ENCODE results near the gene RCAN1. TPM values are rescaled to one million over a fixed set of nuclear protein-coding genes. Genes with fewer than 3 reads are reported as not detected.
"Not testable (repeated sequence)": the region's sequence is repeated elsewhere in the genome, so short reads cannot be mapped to it uniquely, and the experiment has no call there.

RCAN1 gene
- total and polyA plus RNA-seq, 9 donors: 22.0 to 62.7 (median 32.1) TPM

DNA sequence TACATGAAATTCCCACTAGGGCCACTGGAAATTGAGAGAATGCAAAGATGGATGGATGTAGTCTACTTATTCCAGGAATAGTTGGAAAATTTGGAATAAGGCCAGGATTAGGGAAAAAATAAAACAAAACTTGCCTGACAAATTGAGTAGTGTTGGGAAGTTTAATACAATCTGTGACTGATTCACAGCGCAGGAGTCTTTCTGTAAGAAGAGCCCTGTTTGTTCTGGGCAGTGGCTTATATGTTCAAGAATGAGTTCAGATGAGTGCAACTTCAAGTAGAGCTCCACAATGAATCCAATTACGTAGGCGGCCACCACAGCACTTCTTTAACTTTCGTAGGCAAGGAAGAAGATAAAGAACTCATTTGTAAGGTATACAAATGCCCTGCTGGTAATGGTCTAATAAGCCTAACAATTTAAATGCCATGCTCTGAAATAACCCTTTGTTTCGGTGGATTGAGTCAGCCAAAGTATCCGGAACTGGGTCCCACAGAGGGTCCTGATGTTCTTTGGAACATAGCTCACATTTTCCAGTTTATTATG, 55.8 kb downstream of the RCAN1 start:
- Histone ChIP-seq H3K4me1 (ENCODE audit: control insufficient read depth, insufficient read depth, low read length) (peaks cover 2% of the 10 kb centered on the region), H3K9me3 (replicated peaks; ENCODE audit: control insufficient read depth, low read depth, low read length) (no peaks in the 10 kb centered on the region), H3K27ac (ENCODE audit: low read length) (peak overlapping the region; percentile 20), H3K36me3 (ENCODE audit: control insufficient read depth, insufficient read depth, low read length) (no peaks in the 10 kb centered on the region), H3K27me3 (ENCODE audit: control insufficient read depth, insufficient read depth, low read length) (no peaks in the 10 kb centered on the region), H3K4me3 (ENCODE audit: low read length) (no peak overlapping the region)
- peak; percentile 53 for DNase-seq
- WGBS (ENCODE audit: insufficient coverage): 60% methylated on average over 2 of the region's 6 CpGs

DNA sequence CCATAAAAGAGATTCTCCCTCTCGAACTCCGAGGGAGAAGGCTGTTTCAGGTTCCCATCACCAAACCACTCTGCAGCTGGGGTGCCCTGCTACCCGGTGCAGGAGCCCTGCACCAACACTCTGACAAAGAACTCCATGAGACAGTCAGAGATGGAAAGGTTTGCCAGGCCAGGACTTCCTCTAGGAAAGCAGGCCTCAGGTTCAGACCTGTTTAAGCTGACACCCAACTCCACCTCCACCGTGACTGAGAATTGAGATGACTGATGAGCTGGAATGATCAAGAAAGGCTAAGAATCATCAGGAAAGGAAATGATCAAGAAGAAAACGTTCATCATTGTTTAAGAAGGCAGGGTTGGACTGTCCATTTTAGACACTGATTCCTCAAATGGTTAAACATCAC, 56.7 kb downstream of the RCAN1 start:
- Histone ChIP-seq H3K4me1 (ENCODE audit: control insufficient read depth, insufficient read depth, low read length) (peaks cover 2% of the 10 kb centered on the region), H3K27me3 (ENCODE audit: control insufficient read depth, insufficient read depth, low read length) (no peaks in the 10 kb centered on the region), H3K27ac (ENCODE audit: low read length) (no peak overlapping the region), H3K9me3 (replicated peaks; ENCODE audit: control insufficient read depth, low read depth, low read length) (no peaks in the 10 kb centered on the region), H3K36me3 (ENCODE audit: control insufficient read depth, insufficient read depth, low read length) (no peaks in the 10 kb centered on the region), H3K4me3 (ENCODE audit: low read length) (no peak overlapping the region)
- no peak for DNase-seq
- 79% methylated on average over 3 of the region's 5 CpGs for WGBS (ENCODE audit: insufficient coverage)

DNA sequence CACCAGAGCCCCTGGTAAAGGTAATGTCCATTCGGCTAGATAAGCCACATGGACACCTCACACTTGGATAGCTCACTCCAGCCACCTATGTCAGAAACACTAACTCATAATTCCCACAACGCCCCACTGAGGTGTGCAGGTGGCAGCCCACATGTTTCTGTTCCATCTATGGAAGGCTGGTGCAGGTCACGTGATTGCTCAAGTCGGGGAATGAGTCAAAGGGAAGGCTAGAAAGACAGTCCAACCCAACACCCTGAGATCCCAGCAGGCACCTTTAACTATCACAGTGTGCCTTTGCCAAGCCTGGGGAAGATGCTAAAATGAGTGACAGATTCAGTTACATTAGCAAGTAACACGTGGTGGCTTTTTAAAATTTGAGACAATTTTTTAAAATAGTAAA, 57.7 kb downstream of the RCAN1 start:
- WGBS (ENCODE audit: insufficient coverage): 100% methylated on average over 1 of the region's 5 CpGs
- Histone ChIP-seq H3K4me3 (ENCODE audit: low read length) (no peak overlapping the region), H3K27ac (ENCODE audit: low read length) (no peak overlapping the region), H3K27me3 (ENCODE audit: control insufficient read depth, insufficient read depth, low read length) (no peaks in the 10 kb centered on the region), H3K4me1 (ENCODE audit: control insufficient read depth, insufficient read depth, low read length) (peaks cover 3% of the 10 kb centered on the region), H3K36me3 (ENCODE audit: control insufficient read depth, insufficient read depth, low read length) (no peaks in the 10 kb centered on the region), H3K9me3 (replicated peaks; ENCODE audit: control insufficient read depth, low read depth, low read length) (no peaks in the 10 kb centered on the region)
- no peak for DNase-seq

DNA sequence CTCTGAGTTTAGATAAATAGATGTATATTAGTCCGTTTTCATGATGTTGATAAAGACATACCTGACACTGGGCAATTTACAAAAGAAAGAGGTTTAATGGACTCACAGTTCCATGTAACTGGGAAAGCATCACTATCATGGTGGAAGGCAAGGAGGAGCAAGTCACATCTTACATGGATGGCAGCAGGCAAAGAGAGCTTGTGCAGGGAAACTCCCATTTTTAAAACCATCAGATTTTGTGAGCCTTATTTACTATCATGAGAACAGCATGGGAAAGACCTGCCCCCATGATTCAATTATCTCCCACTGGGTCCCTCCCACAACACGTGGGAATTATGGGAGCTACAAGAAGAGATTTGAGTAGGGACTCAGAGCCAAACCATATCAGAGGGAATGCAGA, 60.2 kb downstream of the RCAN1 start:
- not testable (repeated sequence) for H3K4me1 ChIP-seq (ENCODE audit: control insufficient read depth, insufficient read depth, low read length)
- WGBS (ENCODE audit: insufficient coverage): no CpG with 5 or more reads among the region's 2 CpGs

DNA sequence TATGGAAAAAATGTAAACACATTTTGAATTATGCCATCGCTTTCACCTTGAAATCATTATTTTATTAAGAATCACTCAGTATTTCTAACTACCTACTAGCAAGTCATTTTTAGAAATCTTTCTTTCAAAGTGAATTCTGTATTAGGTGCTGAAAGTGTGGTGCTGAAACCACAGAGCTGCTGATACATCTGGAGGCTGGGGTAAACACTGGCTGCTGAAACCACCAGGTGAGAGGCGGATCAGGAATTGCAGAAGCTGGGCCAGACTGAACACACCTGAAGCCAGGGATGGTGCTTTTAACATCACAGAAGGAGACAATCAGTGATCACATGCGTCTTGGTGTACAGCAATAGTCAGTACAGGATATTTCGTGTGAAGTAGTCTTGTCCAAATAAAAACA, 60.7 kb downstream of the RCAN1 start:
- no peak overlapping the region for H3K27ac ChIP-seq (ENCODE audit: low read length)
- DNase-seq: no peak
- peaks cover 2% of the 10 kb centered on the region for H3K4me1 ChIP-seq (ENCODE audit: control insufficient read depth, insufficient read depth, low read length)
- H3K9me3 ChIP-seq (replicated peaks; ENCODE audit: control insufficient read depth, low read depth, low read length): no peaks in the 10 kb centered on the region
- H3K36me3 ChIP-seq (ENCODE audit: control insufficient read depth, insufficient read depth, low read length): no peaks in the 10 kb centered on the region
- no peak overlapping the region for H3K4me3 ChIP-seq (ENCODE audit: low read length)
- no peaks in the 10 kb centered on the region for H3K27me3 ChIP-seq (ENCODE audit: control insufficient read depth, insufficient read depth, low read length)
- WGBS (ENCODE audit: insufficient coverage): 90% methylated on average over 1 of the region's 4 CpGs

More for the DNA sequence above, 60.2 kb downstream of the RCAN1 start:
- H3K36me3 ChIP-seq (ENCODE audit: control insufficient read depth, insufficient read depth, low read length); DNase-seq; H3K4me3 ChIP-seq (ENCODE audit: low read length); H3K9me3 ChIP-seq (replicated peaks; ENCODE audit: control insufficient read depth, low read depth, low read length); H3K27me3 ChIP-seq (ENCODE audit: control insufficient read depth, insufficient read depth, low read length); H3K27ac ChIP-seq (ENCODE audit: low read length): not testable (repeated sequence)

DNA sequence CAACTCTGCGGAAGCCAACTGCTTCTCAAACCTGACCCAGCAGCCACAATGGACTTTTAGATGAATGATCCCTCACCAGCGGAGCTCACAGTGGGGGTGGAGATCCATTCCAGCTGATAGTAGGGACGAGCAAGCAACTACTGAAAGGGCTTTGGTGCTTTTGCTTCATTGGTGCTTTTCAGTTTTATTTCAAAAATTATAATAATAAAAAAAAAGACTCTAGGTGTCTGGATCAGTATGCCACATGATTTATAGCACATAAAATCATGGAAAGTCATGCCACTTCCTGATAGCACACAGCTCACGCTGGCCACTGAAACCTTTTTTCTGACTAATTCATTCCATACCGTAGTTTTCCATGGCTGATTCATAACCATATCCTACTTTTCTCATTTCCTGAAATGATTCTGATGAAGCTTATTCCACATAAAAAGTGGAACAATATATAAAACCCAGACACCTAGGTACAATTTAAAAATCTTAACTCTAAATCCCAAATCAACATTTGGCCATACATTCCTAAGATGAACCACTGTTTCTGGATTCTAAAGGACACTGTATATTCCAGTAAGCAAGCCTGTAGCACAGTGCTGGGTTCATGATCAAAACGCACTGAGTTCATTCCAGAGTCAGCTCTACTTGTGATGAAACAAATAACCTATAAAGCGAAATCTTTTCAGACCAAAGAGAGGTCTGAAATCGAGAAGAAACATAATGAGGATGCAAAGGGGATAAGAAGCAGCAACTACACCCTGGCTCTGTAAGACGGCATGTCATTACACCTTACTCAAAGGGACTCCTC, 61.6 kb downstream of the RCAN1 start:
- 48% methylated on average over 3 of the region's 9 CpGs for WGBS (ENCODE audit: insufficient coverage)
- H3K27me3 ChIP-seq (ENCODE audit: control insufficient read depth, insufficient read depth, low read length): no peaks in the 10 kb centered on the region
- peaks cover 2% of the 10 kb centered on the region for H3K4me1 ChIP-seq (ENCODE audit: control insufficient read depth, insufficient read depth, low read length)
- no peaks in the 10 kb centered on the region for H3K36me3 ChIP-seq (ENCODE audit: control insufficient read depth, insufficient read depth, low read length)
- no peak overlapping the region for H3K4me3 ChIP-seq (ENCODE audit: low read length)
- H3K9me3 ChIP-seq (replicated peaks; ENCODE audit: control insufficient read depth, low read depth, low read length): no peaks in the 10 kb centered on the region
- peak overlapping the region; percentile 67 for H3K27ac ChIP-seq (ENCODE audit: low read length)
- peak; percentile 75 for DNase-seq

DNA sequence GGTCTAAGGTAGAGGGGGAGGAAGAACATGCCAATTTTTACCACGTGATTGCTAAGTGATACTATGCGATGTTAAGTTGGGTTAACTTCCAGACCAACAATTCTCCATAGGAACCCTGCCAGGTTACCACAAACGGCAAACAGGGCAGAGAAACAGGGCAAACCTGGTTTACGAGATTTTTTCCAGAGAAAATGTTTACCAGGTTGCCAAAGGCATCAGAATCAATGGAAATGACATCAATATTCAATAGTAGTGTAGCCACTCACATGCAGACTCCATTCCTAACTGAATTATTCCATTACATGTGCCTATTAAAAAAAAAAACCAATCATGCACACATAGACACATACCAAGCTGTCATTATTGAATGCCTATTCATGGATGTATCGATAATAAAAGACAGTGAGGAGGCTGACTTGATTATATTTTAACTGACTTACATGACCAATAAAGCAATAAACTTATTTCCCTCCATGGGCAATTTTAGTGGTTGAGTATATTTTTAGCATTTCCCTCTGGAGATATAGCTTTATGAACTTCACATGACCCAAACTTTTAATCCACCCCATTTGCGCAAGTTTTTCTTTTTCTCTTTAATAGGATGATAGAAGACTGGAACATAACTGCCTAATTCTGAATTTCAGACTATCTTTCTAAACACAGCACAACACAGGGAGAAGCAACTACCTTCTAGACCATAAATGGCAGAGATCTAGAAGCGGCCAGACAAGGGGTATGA, 62.4 kb downstream of the RCAN1 start:
- Histone ChIP-seq H3K4me3 (ENCODE audit: low read length) (no peak overlapping the region), H3K27ac (ENCODE audit: low read length) (peak overlapping the region; percentile 67), H3K9me3 (replicated peaks; ENCODE audit: control insufficient read depth, low read depth, low read length) (no peaks in the 10 kb centered on the region), H3K4me1 (ENCODE audit: control insufficient read depth, insufficient read depth, low read length) (peaks cover 2% of the 10 kb centered on the region), H3K27me3 (ENCODE audit: control insufficient read depth, insufficient read depth, low read length) (no peaks in the 10 kb centered on the region), H3K36me3 (ENCODE audit: control insufficient read depth, insufficient read depth, low read length) (no peaks in the 10 kb centered on the region)
- 100% methylated on average over 1 of the region's 7 CpGs for WGBS (ENCODE audit: insufficient coverage)
- peak; percentile 51 for DNase-seq

DNA sequence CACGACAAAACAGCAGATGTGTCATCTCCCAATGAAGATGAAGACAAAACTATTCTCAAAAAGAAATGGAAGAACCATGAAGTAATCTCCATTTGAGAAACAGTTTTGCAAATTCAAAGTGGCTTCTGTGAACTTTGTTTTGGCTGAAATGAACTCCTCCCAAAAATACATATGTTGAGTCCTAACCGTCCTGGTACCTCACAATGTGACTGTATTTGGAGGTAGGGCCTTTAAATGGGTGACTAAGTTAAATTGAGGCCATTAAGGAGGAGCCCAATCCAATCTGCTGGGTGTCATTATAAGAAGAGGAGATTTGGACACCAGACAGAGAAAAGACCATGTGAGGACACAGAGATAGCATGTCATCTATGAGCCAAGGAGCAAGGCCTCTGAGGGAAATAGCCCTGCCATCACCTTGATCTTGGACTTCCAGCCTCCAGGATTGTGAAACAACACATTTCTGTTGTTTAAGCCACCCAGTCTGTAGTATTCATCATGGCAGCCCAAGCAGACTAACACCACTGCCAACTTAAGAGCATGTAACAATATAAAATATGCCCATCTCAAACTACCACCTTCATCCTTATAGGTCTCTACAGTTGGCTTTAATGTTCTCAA, 64.6 kb downstream of the RCAN1 start:
- Histone ChIP-seq H3K27ac (ENCODE audit: low read length) (no peak overlapping the region), H3K27me3 (ENCODE audit: control insufficient read depth, insufficient read depth, low read length) (no peaks in the 10 kb centered on the region), H3K36me3 (ENCODE audit: control insufficient read depth, insufficient read depth, low read length) (no peaks in the 10 kb centered on the region), H3K9me3 (replicated peaks; ENCODE audit: control insufficient read depth, low read depth, low read length) (no peaks in the 10 kb centered on the region), H3K4me3 (ENCODE audit: low read length) (no peak overlapping the region), H3K4me1 (ENCODE audit: control insufficient read depth, insufficient read depth, low read length) (peaks cover 6% of the 10 kb centered on the region)
- DNase-seq: no peak
- no CpG with 5 or more reads among the region's 2 CpGs for WGBS (ENCODE audit: insufficient coverage)

DNA sequence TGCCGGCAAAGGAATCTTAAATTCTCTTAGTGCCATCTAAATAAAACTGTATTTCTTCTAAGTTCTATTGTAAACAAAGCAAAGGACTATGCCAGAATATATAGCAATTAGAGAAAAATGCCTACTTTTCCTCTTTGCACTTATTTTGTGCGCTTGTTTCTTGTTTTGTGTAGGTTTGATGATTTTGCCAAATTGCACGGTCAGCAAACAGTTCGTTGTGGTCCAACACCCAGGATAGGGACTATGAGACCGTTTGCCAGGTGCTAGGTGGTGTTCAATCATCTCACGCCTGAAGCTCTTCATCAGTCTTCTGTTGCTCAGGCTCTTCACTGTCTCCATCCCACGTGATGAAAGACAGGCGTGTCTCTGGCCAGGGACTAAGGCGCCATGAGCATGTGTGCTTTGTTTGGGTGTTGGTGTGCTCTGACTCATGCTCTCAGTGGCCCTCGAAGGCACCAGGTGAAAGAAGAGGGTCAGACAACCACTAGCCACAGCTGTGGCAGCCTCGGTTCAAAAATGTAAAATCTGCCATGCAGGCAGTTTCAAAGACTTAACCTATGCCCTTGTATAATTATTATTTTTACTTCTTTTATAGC, 66.0 kb downstream of the RCAN1 start:
- Histone ChIP-seq H3K27me3 (ENCODE audit: control insufficient read depth, insufficient read depth, low read length) (no peaks in the 10 kb centered on the region), H3K4me1 (ENCODE audit: control insufficient read depth, insufficient read depth, low read length) (peaks cover 14% of the 10 kb centered on the region), H3K4me3 (ENCODE audit: low read length) (no peak overlapping the region), H3K36me3 (ENCODE audit: control insufficient read depth, insufficient read depth, low read length) (no peaks in the 10 kb centered on the region), H3K27ac (ENCODE audit: low read length) (no peak overlapping the region), H3K9me3 (replicated peaks; ENCODE audit: control insufficient read depth, low read depth, low read length) (peaks cover 4% of the 10 kb centered on the region)
- 72% methylated on average over 3 of the region's 11 CpGs for WGBS (ENCODE audit: insufficient coverage)
- no peak for DNase-seq

DNA sequence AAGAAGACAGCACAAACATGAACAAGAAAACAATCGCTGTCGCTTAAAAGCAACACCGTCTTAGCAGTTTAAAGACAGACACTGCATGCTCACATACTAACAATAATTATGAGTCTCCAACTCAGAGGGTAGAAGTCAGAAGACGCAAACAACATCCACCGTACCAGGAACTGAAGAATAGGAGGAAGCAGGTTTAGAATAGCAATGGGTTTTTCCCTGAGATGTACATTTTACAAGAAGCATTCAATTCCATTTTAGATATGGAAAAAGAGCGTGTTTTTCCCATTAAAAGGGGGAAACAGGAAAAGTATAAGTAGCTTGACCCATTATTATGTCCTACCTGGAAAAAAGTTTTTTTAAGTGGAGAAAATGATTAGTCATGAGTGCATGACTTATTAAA, 68.4 kb downstream of the RCAN1 start:
- Histone ChIP-seq H3K4me3 (ENCODE audit: low read length) (no peak overlapping the region), H3K36me3 (ENCODE audit: control insufficient read depth, insufficient read depth, low read length) (no peaks in the 10 kb centered on the region), H3K27ac (ENCODE audit: low read length) (peak overlapping the region; percentile 84), H3K4me1 (ENCODE audit: control insufficient read depth, insufficient read depth, low read length) (peaks cover 13% of the 10 kb centered on the region), H3K9me3 (replicated peaks; ENCODE audit: control insufficient read depth, low read depth, low read length) (peaks cover 4% of the 10 kb centered on the region), H3K27me3 (ENCODE audit: control insufficient read depth, insufficient read depth, low read length) (no peaks in the 10 kb centered on the region)
- WGBS (ENCODE audit: insufficient coverage): no CpG with 5 or more reads among the region's 6 CpGs
- peak; percentile 56 for DNase-seq

Measured in muscle of leg (tissue), 11 donors.